HCT116 (cell line): Measurements from ENCODE around the gene MAPK1. TPM values are rescaled to one million over a fixed set of nuclear protein-coding genes. Genes with fewer than 3 reads are reported as not detected.

Experiments
- ATAC-seq: fragments of 200-7000 bp; cut with Tn5 transposase; 2 replicates; pipeline ENCODE4 v1.9.1; 2020; ENCODE audit warnings: mild to moderate bottlenecking, moderate library complexity
- BruUV-seq: library from RNA; stranded (reverse); fragments of 400-500 nt; replicated peaks from 2 replicates; lab custom pipeline; 2021; lab: Mats Ljungman, UMichigan
- CTCF ChIA-PET: fragments of 300-600 bp; sonication (Branson Sonifier 250); formaldehyde crosslinking; loops from one replicate; lab custom pipeline; 2021; ENCODE audit warnings: antibody characterized with exemption; lab: Charles Lee
- POLR2A ChIA-PET: fragments of 300-600, 350-600 bp; sonication (Branson Sonifier 250); formaldehyde crosslinking; loops from one replicate; lab custom pipeline; 2021; ENCODE audit warnings: antibody characterized with exemption; lab: Charles Lee
- RAD21 ChIA-PET, 2 experiments: fragments of 300-600 bp; sonication (Branson Sonifier 250); formaldehyde crosslinking; loops; one replicate each; lab custom pipeline; 2023; ENCODE audit warnings: low total read pairs in 2 of 2; ENCODE audit not compliant: uncharacterized antibody in 2 of 2, unreplicated experiment in 2 of 2, low non-redundant PET in 1 of 2; lab: Charles Lee
- DNase-seq: peaks from one replicate; pipeline ENCODE4 v3.0.0-alpha.2; 2010; ENCODE audit warnings: low read depth, low spot score
- H2AFZ ChIP-seq: fragments of 200-600 bp; shearing (Covaris generic), sonication (generic); 2 replicates; pipeline ENCODE4 v1.6.1; 2017; ENCODE audit warnings: low read depth, mixed run types, mixed read lengths, antibody characterized with exemption, low read length; ENCODE audit not compliant: poor library complexity, severe bottlenecking
- H3K27ac ChIP-seq: 2 replicates; pipeline ENCODE4 v1.5.1; 2012; ENCODE audit warnings: low read depth, low read length
- H3K27me3 ChIP-seq: fragments of 200-600 bp; sonication (generic); 2 replicates; pipeline ENCODE4 v1.6.1; 2016; ENCODE audit warnings: mixed run types, low read length, mixed read lengths; ENCODE audit not compliant: insufficient read depth
- H3K36me3 ChIP-seq, 2 experiments: fragments of 200-500 bp in 1 of 2; fragments of 200-600 bp in 1 of 2; sonication (Bioruptor generic) in 1 of 2; sonication (generic) in 1 of 2; 2 replicates each; pipeline versions ENCODE4 v1.5.1 to v1.6.1; 2014 to 2016; ENCODE audit warnings: low read length in 2 of 2, inconsistent platforms in 1 of 2, mixed read lengths in 1 of 2, mixed run types in 1 of 2; ENCODE audit not compliant: insufficient read depth in 2 of 2, control insufficient read depth in 1 of 2
- H3K4me1 ChIP-seq, 2 experiments: fragments of 200-600 bp in 1 of 2; sonication (generic) in 1 of 2; 2 replicates each; pipeline versions ENCODE4 v1.5.1 to v1.6.1; 2012 to 2017; ENCODE audit warnings: low read length in 2 of 2, inconsistent platforms in 1 of 2, mild to moderate bottlenecking in 1 of 2, mixed read lengths in 1 of 2, mixed run types in 1 of 2, moderate library complexity in 1 of 2; ENCODE audit not compliant: insufficient read depth in 2 of 2, control insufficient read depth in 1 of 2
- H3K4me2 ChIP-seq: fragments of 200-600 bp; sonication (generic); 2 replicates; pipeline ENCODE4 v1.6.1; 2017; ENCODE audit warnings: mixed run types, low read length, mixed read lengths
- H3K4me3 ChIP-seq, 2 experiments: fragments of 200-600 bp in 1 of 2; sonication (generic) in 1 of 2; replicated peaks in 1 of 2; 2 replicates each; pipeline ENCODE4 v1.5.1; 2011 to 2016; ENCODE audit warnings: low read length in 2 of 2, control low read depth in 1 of 2, low read depth in 1 of 2, mild to moderate bottlenecking in 1 of 2, mixed read lengths in 1 of 2, mixed run types in 1 of 2
- H3K79me2 ChIP-seq: fragments of 200-600 bp; sonication (generic); 2 replicates; pipeline ENCODE4 v1.6.1; 2017; ENCODE audit warnings: mild to moderate bottlenecking, mixed run types, low read length, moderate library complexity, mixed read lengths; ENCODE audit not compliant: insufficient read depth
- H3K9ac ChIP-seq: fragments of 200-600 bp; sonication (generic); 2 replicates; pipeline ENCODE4 v1.6.1; 2016; ENCODE audit warnings: low read length, mixed read lengths
- H3K9me2 ChIP-seq: fragments of 200-600 bp; sonication (generic), shearing (Covaris generic); 2 replicates; pipeline ENCODE4 v1.6.1; 2017; ENCODE audit warnings: mixed run types, mild to moderate bottlenecking, moderate library complexity; ENCODE audit not compliant: insufficient read depth
- H3K9me3 ChIP-seq, 2 experiments: fragments of 200-500 bp in 1 of 2; fragments of 200-600 bp in 1 of 2; sonication (Bioruptor generic) in 1 of 2; sonication (generic) in 1 of 2; 2 replicates each; pipeline ENCODE4 v1.6.1; 2014 to 2017; ENCODE audit warnings: low read length in 2 of 2, mixed read lengths in 2 of 2, inconsistent platforms in 1 of 2, low read depth in 1 of 2, mild to moderate bottlenecking in 1 of 2, mixed run types in 1 of 2, moderate library complexity in 1 of 2; ENCODE audit not compliant: control insufficient read depth in 1 of 2, insufficient read depth in 1 of 2
- H4K20me1 ChIP-seq: fragments of 200-600 bp; sonication (generic), shearing (Covaris generic); 2 replicates; pipeline ENCODE4 v1.6.1; 2017; ENCODE audit warnings: mixed run types, mild to moderate bottlenecking, moderate library complexity; ENCODE audit not compliant: insufficient read depth
- CBX3 ChIP-seq: IDR thresholded peaks from 2 replicates; pipeline ENCODE4 v1.6.1; 2012; ENCODE audit warnings: low read depth
- EGR1 ChIP-seq: IDR thresholded peaks from 2 replicates; pipeline ENCODE4 v1.6.1; 2012; ENCODE audit warnings: low read depth
- ELF1 ChIP-seq: IDR thresholded peaks from 2 replicates; pipeline ENCODE4 v1.6.1; 2012; ENCODE audit warnings: low read depth, borderline replicate concordance
- EZH2 ChIP-seq: fragments of 200-600 bp; sonication (generic); IDR thresholded peaks from 2 replicates; pipeline ENCODE4 v1.6.1; 2017; ENCODE audit warnings: antibody characterized with exemption, mixed run types
- EZH2phosphoT487 ChIP-seq: fragments of 200-600 bp; IDR thresholded peaks from 2 replicates; pipeline ENCODE4 v1.6.1; 2018; ENCODE audit warnings: antibody characterized with exemption, borderline replicate concordance
- FOSL1 ChIP-seq: IDR thresholded peaks from 2 replicates; pipeline ENCODE4 v1.6.1; 2012; ENCODE audit warnings: low read depth
- POLR2A ChIP-seq: IDR thresholded peaks from 2 replicates; pipeline ENCODE4 v1.7.0; 2011; ENCODE audit warnings: borderline replicate concordance; ENCODE audit not compliant: insufficient read depth, insufficient read length; ENCODE audit errors: extremely low read depth
- POLR2AphosphoS5 ChIP-seq: IDR thresholded peaks from 2 replicates; pipeline ENCODE4 v1.6.1; 2011; ENCODE audit warnings: mild to moderate bottlenecking, low read depth, low read length, moderate library complexity
- RAD21 ChIP-seq: IDR thresholded peaks from 2 replicates; pipeline ENCODE4 v1.6.1; 2012; ENCODE audit warnings: low read depth, mild to moderate bottlenecking
- SIN3A ChIP-seq: IDR thresholded peaks from 2 replicates; pipeline ENCODE4 v1.6.1; 2012; ENCODE audit warnings: low read depth
- SP1 ChIP-seq: IDR thresholded peaks from 2 replicates; pipeline ENCODE4 v1.6.1; 2012; ENCODE audit warnings: low read depth
- TCF7L2 ChIP-seq: IDR thresholded peaks from 2 replicates; pipeline ENCODE4 v1.7.0; 2011; ENCODE audit warnings: borderline replicate concordance, inconsistent platforms; ENCODE audit not compliant: insufficient read depth, insufficient read length; ENCODE audit errors: extremely low read depth
- ZFX ChIP-seq: fragments of 450-650 bp; IDR thresholded peaks from 2 replicates; pipeline ENCODE4 v1.6.1; 2017
- intact Hi-C: fragments of 100-400 bp; cut with micrococcal nuclease; formaldehyde crosslinking; loops from 2 replicates; pipeline ENCODE4 v1.10.0; 2022
- total RNA-seq: library from RNA; stranded (reverse); gene quantifications from one replicate; pipeline ENCODE4 v1.2.1, GENCODE V29; 2021; ENCODE audit not compliant: unreplicated experiment
- TF ChIP-seq, protein P1 (sequence below): IDR thresholded peaks from 2 replicates; pipeline ENCODE4 v1.6.1; 2012; ENCODE audit warnings: low read depth
- TF ChIP-seq, protein P2 (sequence below): IDR thresholded peaks from 2 replicates; pipeline ENCODE4 v1.6.1; 2011; ENCODE audit warnings: mild to moderate bottlenecking, low read length, moderate library complexity; ENCODE audit not compliant: insufficient replicate concordance; ENCODE audit errors: extremely low read depth
- TF ChIP-seq, protein P3 (sequence below): IDR thresholded peaks from 2 replicates; pipeline ENCODE4 v1.6.1; 2012

MAPK1 gene
- total RNA-seq, 1 experiment from 2014 or later, result 137 TPM

DNA sequence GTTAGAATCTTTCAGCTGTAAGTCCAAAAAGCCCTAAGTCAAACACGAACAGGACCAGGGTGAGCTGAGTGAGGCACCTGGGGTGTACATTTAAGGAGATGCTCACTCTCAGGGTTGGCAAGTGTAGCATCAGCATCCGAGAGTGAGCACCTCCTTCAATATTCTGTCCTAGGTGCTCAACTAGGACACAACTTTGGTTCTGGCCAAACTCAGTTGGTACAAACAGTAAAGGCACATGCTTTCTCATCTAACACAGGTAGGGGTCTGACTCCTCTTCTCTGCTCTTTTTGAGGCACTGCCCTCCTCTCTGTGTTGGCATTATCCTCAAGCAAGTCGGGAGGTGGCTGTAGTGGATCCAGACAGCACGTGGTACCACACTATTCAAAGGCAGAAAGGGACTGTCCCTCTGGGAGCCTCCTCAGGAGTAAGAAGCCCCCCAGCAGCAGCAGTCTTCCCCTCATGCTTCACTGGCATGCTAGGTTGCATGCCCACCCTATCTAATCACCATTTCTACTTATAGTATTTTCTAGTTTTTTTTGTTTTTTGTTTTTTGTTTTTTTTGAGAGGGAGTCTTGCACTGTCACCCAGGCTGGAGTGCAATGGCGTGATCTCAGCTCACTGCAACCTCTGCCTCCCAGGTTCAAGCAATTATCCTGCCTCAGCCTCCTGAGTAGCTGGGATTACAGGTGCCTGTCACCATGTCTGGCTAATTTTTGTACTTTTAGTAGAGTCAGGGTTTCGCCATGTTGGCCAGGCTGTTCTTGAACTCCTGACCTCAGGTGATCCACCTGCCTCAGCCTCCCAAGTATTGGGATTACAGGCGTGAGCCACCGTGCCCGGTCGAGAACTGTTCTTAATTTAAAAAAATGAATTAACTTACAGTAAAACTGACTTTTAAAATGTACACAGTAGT is 14.7 kb upstream of the MAPK1 start:
- intact Hi-C loops, result no loop called here
- no peak for DNase-seq
- CTCF ChIA-PET, result no interaction called here
- TF ChIP-seq SIN3A (no peak), EGR1 (no peak), POLR2A (no peak), CBX3 (no peak), SP1 (no peak), EZH2phosphoT487 (no peak), RAD21 (no peak), ELF1 (no peak), EZH2 (no peak), FOSL1 (no peak), TCF7L2 (no peak), ZFX (no peak), POLR2AphosphoS5 (no peak)
- TF ChIP-seq, protein P1, sequence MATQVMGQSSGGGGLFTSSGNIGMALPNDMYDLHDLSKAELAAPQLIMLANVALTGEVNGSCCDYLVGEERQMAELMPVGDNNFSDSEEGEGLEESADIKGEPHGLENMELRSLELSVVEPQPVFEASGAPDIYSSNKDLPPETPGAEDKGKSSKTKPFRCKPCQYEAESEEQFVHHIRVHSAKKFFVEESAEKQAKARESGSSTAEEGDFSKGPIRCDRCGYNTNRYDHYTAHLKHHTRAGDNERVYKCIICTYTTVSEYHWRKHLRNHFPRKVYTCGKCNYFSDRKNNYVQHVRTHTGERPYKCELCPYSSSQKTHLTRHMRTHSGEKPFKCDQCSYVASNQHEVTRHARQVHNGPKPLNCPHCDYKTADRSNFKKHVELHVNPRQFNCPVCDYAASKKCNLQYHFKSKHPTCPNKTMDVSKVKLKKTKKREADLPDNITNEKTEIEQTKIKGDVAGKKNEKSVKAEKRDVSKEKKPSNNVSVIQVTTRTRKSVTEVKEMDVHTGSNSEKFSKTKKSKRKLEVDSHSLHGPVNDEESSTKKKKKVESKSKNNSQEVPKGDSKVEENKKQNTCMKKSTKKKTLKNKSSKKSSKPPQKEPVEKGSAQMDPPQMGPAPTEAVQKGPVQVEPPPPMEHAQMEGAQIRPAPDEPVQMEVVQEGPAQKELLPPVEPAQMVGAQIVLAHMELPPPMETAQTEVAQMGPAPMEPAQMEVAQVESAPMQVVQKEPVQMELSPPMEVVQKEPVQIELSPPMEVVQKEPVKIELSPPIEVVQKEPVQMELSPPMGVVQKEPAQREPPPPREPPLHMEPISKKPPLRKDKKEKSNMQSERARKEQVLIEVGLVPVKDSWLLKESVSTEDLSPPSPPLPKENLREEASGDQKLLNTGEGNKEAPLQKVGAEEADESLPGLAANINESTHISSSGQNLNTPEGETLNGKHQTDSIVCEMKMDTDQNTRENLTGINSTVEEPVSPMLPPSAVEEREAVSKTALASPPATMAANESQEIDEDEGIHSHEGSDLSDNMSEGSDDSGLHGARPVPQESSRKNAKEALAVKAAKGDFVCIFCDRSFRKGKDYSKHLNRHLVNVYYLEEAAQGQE, result no peak
- TF ChIP-seq, protein P2, sequence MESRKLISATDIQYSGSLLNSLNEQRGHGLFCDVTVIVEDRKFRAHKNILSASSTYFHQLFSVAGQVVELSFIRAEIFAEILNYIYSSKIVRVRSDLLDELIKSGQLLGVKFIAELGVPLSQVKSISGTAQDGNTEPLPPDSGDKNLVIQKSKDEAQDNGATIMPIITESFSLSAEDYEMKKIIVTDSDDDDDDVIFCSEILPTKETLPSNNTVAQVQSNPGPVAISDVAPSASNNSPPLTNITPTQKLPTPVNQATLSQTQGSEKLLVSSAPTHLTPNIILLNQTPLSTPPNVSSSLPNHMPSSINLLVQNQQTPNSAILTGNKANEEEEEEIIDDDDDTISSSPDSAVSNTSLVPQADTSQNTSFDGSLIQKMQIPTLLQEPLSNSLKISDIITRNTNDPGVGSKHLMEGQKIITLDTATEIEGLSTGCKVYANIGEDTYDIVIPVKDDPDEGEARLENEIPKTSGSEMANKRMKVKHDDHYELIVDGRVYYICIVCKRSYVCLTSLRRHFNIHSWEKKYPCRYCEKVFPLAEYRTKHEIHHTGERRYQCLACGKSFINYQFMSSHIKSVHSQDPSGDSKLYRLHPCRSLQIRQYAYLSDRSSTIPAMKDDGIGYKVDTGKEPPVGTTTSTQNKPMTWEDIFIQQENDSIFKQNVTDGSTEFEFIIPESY, result no peak
- TF ChIP-seq, protein P3, sequence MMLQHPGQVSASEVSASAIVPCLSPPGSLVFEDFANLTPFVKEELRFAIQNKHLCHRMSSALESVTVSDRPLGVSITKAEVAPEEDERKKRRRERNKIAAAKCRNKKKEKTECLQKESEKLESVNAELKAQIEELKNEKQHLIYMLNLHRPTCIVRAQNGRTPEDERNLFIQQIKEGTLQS, result no peak
- Histone ChIP-seq H3K27ac (no peak overlapping the region), H3K79me2 (no peaks in the 10 kb centered on the region), H3K4me1 (peaks cover 0 to 7% of the 10 kb centered on the region in 2 experiments; a peak in 2 of 4 replicates), H3K4me3 (no peak overlapping the region), H3K9me2 (no peaks in the 10 kb centered on the region), H4K20me1 (no peaks in the 10 kb centered on the region), H3K9ac (no peak overlapping the region), H2AFZ (no peak overlapping the region), H3K36me3 (no peaks in the 10 kb centered on the region), H3K27me3 (no peaks in the 10 kb centered on the region), H3K4me2 (no peak overlapping the region), H3K9me3 (no peaks in the 10 kb centered on the region)
- no peak for ATAC-seq
- RAD21 ChIA-PET, result no interaction called here
- POLR2A ChIA-PET, result no interaction called here
- BruUV-seq, result no TSS peak
